Inflammatory macrophage (primary cell): ENCODE measurements around the gene CNOT11.
"Not testable (repeated sequence)": the region's sequence is repeated elsewhere in the genome, so short reads cannot be mapped to it uniquely, and the experiment has no call there.

Experiments
- DNase-seq, 2 donors: peaks; one replicate each; pipeline ENCODE4 v3.0.0-alpha.2; 2020 to 2022

Gene CNOT11

DNA sequence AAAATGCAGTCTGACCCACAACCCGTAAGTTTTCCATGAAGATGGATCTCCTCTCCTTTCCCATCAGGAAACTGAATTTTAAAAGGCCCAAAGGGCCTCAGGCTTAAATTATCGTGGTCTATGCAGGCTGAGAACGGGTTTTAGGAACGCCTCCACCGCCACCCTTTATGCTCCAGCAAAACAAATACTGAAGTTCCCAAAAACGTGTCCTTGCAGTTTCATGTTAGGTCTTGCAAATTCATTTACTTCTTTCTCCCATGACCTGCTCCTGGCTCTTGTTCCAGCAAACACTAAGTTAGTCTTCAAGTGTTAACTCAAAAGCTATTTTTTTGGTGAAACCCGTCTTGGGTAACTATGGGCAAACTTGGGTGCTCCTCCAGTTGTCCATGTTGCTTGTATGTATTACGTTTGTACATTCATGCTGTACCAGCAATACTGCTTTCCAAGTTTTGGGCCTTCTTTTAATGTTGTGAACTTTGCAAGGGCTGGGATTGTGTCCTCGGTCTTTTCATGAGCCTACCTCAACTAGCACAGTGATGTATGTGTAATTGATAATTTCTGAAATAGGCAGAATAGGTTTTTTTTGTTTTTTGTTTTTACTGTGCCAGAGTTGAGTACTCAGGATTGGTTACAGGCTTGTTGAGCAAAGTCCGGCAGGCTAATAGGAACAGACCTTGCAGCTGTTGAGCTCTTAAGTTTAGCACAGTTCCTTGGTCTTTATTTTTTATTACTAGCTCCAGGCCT lies 57.6 kb downstream of the CNOT11 start:
- peak in 1 of 2 donors; percentile 19 for DNase-seq

GRCh38 chr2:101310834-101311695 lies 58.4 kb downstream of the CNOT11 start:
- peak; percentile 15 to 27 for DNase-seq

DNA sequence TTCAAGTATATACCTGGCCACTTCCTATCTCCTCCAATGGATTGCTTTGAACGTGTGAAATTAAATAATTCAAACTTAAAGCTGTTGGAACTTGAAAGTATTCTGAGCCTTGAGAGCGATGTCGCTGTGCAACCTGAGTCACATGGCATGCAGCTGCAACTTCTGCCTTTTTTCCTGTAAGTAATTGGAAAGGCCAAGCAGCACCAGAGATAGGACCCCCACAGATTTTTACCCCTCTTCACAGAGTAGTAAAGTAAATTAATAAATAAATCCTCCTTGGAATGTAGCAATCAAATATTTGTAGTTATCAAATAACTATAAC lies 59.0 kb downstream of the CNOT11 start:
- peak; percentile 14 to 42 for DNase-seq

GRCh38 chr2:101316568-101316967 lies 63.9 kb downstream of the CNOT11 start:
- not testable (repeated sequence) for DNase-seq
